ENCODE measurements around the gene COPS6. TPM values are rescaled to one million over a fixed set of nuclear protein-coding genes. Genes with fewer than 3 reads are reported as not detected.

The COPS6 gene
- total and polyA plus RNA-seq, 2 donors (not counting 1 experiment from before 2014, with no cell fraction given): 76.5 to 79.6 TPM

- POLR2A ChIA-PET: interaction anchor here (1.1 to 2.1 kb wide), 3 partner anchors 20 to 31 kb away, joined by 4 to 11 read pairs (median 8); partner anchors contain the start of genes AP4M1, MCM7 and ZSCAN21
- Histone ChIP-seq H2AFZ (ENCODE audit: insufficient read depth, low read depth, low read length, poor library complexity, severe bottlenecking) (peak overlapping the region; percentile 67), H3K4me2 (replicated peaks; ENCODE audit: low read depth, low read length, poor library complexity, severe bottlenecking) (peak overlapping the region; percentile 72), H3K4me1 (ENCODE audit: control insufficient read depth in 2 of 2, insufficient read depth in 2 of 2, low read length in 2 of 2) (peaks cover 16 to 24% of the 10 kb centered on the region in 2 donors), H3K9ac (ENCODE audit: low read length) (peak overlapping the region; percentile 73), H3K27ac (ENCODE audit: low read length in 2 of 2) (peak overlapping the region; percentile 45 to 91), H3K27me3 (replicated peaks in 1 of 4; ENCODE audit: control extremely low read depth in 1 of 4, control insufficient read depth in 3 of 4, insufficient read depth in 4 of 4, low read length in 3 of 4) (no peaks in the 10 kb centered on the region), H3K9me3 (ENCODE audit: control extremely low read depth in 1 of 3, control insufficient read depth in 2 of 3, insufficient read depth in 1 of 3, low read length in 2 of 3) (no peaks in the 10 kb centered on the region), H4K20me1 (ENCODE audit: control insufficient read depth, insufficient read depth, low read length, poor library complexity, severe bottlenecking) (peaks cover 29% of the 10 kb centered on the region), H3K79me2 (ENCODE audit: control insufficient read depth, insufficient read depth, low read length) (peaks cover 29% of the 10 kb centered on the region), H3K4me3 (ENCODE audit: control extremely low read depth in 1 of 5, extremely low read depth in 1 of 5, insufficient read depth in 1 of 5, low read depth in 2 of 5, low read length in 4 of 5) (peak overlapping the region; percentile 70 to 84 (median 79)), H3K36me3 (replicated peaks in 1 of 2; ENCODE audit: control extremely low read depth in 1 of 2, control insufficient read depth in 1 of 2, extremely low read depth in 1 of 2, insufficient read depth in 2 of 2, low read length in 1 of 2) (peaks cover 3 to 20% of the 10 kb centered on the region in 2 experiments)
- no peak for DNase-seq
- CTCF ChIA-PET: interaction anchor here (0.6 kb wide), 1 partner anchor 36 kb away, joined by 4 read pairs; no protein-coding TSS in a partner anchor
- WGBS (ENCODE audit: insufficient coverage): 3% methylated on average over 34 of the region's 34 CpGs
- intact Hi-C loops (cut with micrococcal nuclease): loop anchor here (1.0 to 10.0 kb wide), 10 partner anchors 8 to 594 kb away; partner anchors contain the start of genes FBXO24, GNB2, GPC2 and LRCH4
- H3K4me3 Mint-ChIP-seq: peak overlapping the region; percentile 86
- no peak for ATAC-seq (ENCODE audit: low read depth)
- peak overlapping the region; percentile 71 for H3K27ac Mint-ChIP-seq
- TF ChIP-seq CTCF (IDR thresholded peaks at IDR 0.05) (no peak), EZH2 (IDR thresholded peaks at IDR 0.05; ENCODE audit: borderline replicate concordance, insufficient read depth, low read depth, low read length, poor library complexity, severe bottlenecking) (no peak)
- no peaks in the 10 kb centered on the region for H3K9me3 Mint-ChIP-seq (ENCODE audit: insufficient read depth)
- H3K4me1 Mint-ChIP-seq: peaks cover 32% of the 10 kb centered on the region
- H3K27me3 Mint-ChIP-seq: no peaks in the 10 kb centered on the region
Observed at GRCh38 chr7:100080907-100081534, 7.7 kb upstream of the COPS6 start.
